GM12801 (cell line): ENCODE results near the gene CPNE4.

Experiments used
- TF ChIP-seq, protein P1 (sequence below): IDR thresholded peaks from one replicate; pipeline ENCODE4 v1.5.1; 2011; ENCODE audit warnings: control low read depth; ENCODE audit not compliant: insufficient read length; ENCODE audit errors: extremely low read depth

Gene CPNE4

DNA sequence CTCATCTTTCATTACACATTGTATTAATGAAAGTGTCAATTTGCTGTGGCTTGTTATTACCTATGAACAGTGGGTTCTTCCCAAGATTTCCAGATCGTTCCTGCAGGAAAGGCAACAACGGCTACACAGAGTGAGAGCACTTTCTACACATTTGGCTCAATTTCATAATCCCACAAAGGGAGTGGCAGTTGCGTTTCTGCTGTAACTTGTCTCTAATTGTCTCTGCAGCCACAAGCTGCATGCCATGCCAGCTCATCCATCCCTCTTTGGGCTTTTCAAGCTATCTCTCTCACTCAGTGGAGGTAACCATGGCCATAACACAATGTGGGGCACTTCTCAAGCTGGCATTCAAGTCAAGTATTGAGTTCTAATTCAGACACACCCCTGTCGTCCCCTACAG lies 27.7 kb upstream of the CPNE4 start:
- TF ChIP-seq, protein P1, sequence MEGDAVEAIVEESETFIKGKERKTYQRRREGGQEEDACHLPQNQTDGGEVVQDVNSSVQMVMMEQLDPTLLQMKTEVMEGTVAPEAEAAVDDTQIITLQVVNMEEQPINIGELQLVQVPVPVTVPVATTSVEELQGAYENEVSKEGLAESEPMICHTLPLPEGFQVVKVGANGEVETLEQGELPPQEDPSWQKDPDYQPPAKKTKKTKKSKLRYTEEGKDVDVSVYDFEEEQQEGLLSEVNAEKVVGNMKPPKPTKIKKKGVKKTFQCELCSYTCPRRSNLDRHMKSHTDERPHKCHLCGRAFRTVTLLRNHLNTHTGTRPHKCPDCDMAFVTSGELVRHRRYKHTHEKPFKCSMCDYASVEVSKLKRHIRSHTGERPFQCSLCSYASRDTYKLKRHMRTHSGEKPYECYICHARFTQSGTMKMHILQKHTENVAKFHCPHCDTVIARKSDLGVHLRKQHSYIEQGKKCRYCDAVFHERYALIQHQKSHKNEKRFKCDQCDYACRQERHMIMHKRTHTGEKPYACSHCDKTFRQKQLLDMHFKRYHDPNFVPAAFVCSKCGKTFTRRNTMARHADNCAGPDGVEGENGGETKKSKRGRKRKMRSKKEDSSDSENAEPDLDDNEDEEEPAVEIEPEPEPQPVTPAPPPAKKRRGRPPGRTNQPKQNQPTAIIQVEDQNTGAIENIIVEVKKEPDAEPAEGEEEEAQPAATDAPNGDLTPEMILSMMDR: no peak

DNA sequence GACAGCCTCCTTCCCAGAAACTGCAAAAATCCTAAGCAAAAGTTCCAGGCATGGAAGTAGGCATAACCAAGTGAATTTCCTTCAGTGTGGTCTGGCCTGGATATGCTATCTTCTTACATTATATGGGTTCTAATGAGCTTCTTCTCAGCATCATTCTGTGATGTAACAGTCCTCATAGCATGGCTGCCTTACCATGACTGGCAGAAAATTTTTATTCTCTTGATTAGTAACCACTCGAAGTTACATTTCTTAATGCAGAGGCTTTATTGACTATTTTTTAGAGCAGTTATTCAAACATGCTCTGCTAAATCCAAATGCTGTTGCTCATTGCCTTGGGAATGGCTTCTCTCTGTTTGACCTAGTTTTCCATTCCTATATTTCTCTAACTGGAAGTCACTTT lies 21.1 kb upstream of the CPNE4 start:
- TF ChIP-seq, protein P1: no peak

DNA sequence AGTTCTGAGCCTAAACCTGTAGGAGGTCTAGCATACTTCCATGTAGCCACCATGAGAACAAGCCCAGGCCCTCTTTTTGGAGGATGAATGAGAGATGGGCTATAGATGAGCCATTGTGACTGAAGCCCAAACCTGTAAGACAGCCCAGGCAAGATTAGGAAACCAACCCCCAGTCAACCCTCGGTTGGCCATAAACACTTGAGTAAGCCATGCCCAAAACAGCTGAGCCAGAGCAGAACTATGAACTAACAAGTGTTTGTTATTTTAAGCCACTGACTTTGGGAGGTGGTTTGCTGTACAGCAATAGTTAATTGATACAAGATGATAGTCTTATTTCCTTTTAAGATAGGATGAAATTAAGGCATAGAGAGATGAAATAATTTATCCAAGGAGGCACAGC lies 12.4 kb upstream of the CPNE4 start:
- TF ChIP-seq, protein P1: no peak

DNA sequence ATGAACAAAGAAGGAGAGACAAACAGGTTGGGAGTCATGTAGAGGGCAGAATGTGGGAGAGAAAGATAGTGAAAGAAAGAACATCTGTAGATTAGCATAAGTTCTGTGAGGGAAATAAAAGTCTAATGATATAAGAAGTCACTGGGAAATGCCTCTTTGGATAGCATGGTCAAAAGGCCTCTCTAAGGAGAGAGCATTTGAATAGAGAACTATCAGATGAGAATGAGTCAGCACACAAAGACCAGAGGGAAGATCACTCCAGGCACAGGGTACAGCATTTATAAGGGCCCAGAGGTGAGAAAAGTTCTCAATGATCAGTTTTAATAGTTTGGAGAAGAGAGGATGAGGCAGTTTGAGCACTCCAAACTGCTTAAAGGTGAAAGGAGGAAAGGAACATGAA lies 7.9 kb upstream of the CPNE4 start:
- TF ChIP-seq, protein P1: no peak

DNA sequence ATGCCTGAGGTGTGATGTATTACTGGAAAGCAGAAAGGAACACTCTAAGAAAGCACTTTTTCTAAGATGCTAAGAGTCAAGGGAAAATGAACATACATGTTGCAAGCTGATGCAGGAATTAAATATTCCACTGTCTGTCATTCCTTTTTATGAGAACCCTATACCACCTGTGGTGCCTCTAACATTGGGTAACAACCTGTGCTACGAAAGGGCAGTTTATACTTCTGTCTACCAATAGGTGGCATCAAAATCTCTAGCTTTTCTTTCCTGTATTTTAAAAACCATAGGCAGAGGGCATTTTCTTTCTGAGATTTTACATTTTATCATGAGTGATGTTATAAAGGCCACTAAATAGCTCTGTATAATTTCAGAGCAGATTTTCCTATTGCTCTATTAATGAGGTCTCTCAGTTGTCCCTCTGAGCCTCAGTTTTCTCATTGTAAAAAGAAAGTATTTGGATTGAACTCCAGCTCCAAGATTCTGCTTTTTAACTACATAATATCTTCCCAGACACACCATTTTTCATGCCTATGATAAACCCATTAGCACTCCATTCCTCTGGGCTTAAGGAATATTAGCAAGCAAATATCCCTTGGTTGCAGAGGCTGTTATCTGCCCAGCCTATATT lies 3.5 kb upstream of the CPNE4 start:
- TF ChIP-seq, protein P1: no peak

DNA sequence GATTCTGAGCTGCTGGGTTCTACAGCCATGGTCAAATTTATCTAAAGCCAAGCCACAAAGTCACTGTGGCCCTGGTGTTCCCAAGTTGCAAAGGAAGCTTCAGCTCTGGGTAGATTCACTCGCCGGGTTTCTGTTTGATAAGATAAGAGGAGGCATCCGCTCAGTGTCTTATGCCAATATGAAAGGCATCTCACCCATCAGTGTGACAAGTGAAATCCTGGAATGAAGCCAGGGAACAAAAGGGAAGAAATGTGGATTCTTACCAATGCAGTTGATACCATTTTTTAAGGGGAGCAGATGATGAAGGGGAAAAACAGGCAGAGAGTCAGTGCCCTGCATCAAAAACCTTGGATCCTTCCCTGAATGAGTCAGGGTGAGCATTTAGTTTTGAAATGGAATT lies 2.8 kb upstream of the CPNE4 start:
- TF ChIP-seq, protein P1: no peak

DNA sequence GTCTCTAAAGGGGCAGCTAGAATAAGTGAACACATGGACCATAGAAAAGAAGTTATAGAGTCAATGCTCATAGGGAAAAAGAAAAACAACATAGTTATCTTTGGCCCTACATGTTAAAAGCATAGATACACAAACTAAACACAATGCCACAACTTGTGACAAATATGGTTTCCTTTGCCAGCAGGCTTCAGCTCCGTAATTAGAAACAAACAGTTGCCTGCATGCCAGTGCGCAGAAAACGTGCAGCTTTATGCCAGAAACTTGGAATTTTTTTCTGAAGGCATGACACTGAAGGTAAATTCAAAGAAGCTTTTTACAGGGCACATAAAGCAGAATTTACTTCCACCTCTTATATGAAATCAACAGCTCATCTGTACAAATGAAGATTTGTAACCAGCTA lies 2.2 kb upstream of the CPNE4 start:
- TF ChIP-seq, protein P1: no peak

DNA sequence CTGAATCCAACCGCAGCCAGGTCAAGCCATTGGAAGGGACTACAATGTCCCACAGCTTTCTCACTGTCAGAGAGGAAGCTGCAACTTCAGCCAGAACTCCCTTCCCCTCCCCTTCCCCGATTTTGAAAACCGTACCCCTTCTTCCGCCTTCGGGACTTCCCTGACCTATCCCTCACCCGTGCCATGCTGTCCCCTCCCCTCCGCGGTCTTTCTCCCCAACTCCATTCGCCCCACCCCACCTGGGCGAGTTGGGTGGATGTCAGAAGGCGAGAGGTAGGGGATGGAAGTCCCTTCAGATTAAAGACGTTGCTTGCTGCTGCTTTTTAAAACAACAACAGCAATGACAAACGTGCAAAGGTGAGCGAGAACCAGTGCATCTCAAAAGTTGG lies 723 bp downstream of the CPNE4 start:
- TF ChIP-seq, protein P1: no peak
